Measurements from ENCODE around the gene PNMA6E.

DNA sequence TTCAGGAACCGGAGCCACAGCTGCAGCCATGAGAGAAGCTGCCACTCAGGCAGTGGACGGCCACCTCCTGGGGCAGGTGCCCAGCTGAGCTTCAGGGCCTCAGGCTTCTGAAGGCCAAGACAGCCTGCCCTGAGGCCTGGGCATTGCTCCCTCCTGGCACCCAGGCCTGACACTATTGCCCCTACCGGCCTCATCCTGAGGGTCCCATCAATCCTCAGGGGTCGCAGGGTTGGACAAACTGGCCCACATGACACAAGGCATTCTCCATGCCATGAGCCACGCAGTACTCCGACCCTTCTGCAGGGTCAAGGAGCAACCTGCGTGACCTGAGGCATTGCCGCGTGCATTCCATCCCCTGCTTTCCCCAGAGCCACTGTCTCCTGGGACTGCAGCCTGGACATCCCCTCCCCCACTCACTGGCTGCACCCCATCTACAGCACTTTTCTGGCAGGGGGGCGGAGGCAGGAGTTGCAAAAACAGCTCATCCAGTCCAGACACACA, 7.1 kb upstream of the PNMA6E start:
- TF ChIP-seq, protein P1, sequence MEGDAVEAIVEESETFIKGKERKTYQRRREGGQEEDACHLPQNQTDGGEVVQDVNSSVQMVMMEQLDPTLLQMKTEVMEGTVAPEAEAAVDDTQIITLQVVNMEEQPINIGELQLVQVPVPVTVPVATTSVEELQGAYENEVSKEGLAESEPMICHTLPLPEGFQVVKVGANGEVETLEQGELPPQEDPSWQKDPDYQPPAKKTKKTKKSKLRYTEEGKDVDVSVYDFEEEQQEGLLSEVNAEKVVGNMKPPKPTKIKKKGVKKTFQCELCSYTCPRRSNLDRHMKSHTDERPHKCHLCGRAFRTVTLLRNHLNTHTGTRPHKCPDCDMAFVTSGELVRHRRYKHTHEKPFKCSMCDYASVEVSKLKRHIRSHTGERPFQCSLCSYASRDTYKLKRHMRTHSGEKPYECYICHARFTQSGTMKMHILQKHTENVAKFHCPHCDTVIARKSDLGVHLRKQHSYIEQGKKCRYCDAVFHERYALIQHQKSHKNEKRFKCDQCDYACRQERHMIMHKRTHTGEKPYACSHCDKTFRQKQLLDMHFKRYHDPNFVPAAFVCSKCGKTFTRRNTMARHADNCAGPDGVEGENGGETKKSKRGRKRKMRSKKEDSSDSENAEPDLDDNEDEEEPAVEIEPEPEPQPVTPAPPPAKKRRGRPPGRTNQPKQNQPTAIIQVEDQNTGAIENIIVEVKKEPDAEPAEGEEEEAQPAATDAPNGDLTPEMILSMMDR (IDR thresholded peaks at IDR 0.05): no peak
- TF ChIP-seq POLR2A (IDR thresholded peaks at IDR 0.05): no peak
